ENCODE results near the gene IL18RAP. TPM values are rescaled to one million over a fixed set of nuclear protein-coding genes. Genes with fewer than 3 reads are reported as not detected.

IL18RAP gene
- total RNA-seq, 1 experiment from 2014 or later, result not detected

DNA sequence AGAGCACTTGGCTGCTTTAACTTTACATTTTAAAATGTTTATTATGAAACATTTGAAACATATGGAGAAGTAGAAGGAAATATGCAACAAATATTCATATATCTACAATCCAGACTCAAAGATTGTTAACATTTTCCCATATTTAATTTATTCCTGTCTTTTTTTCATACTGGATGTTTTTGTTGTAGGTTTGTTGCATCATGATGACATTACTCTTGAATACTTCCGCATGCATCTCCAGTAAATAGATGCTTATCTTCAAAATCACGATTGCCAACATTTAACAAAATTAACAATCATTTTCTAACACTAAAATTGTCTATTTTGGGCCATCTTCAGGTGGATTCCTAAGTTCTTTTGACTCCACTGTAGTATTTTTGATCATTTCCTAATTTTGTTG is 21.1 kb upstream of the IL18RAP start:
- no peak overlapping the region for H3K4me3 Mint-ChIP-seq
- ATAC-seq (no peak), DNase-seq (ENCODE audit: low spot score) (no peak)
- H3K27ac Mint-ChIP-seq, result no peak overlapping the region
- no peaks in the 10 kb centered on the region; the same call in 1 of the 2 replicates for H3K27me3 Mint-ChIP-seq (ENCODE audit: low read depth)
- no peaks in the 10 kb centered on the region for H3K36me3 Mint-ChIP-seq
- TF ChIP-seq NFYB (CRISPR knock-in tag; conservative IDR thresholded peaks at IDR 0.05; ENCODE audit: low read depth) (no peak), ZNF317 (CRISPR knock-in tag; IDR thresholded peaks at IDR 0.05; ENCODE audit: borderline replicate concordance, low read depth) (no peak), GRHL2 (CRISPR knock-in tag; IDR thresholded peaks at IDR 0.05; ENCODE audit: insufficient replicate concordance, severe bottlenecking) (no peak), CREB1 (CRISPR knock-in tag; IDR thresholded peaks at IDR 0.05) (no peak)
- TF ChIP-seq, protein P1, sequence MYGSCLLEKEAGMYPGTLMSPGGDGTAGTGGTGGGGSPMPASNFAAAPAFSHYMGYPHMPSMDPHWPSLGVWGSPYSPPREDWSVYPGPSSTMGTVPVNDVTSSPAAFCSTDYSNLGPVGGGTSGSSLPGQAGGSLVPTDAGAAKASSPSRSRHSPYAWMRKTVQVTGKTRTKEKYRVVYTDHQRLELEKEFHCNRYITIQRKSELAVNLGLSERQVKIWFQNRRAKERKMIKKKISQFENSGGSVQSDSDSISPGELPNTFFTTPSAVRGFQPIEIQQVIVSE (CRISPR knock-in tag; IDR thresholded peaks at IDR 0.05; ENCODE audit: borderline replicate concordance), result no peak
- no peaks in the 10 kb centered on the region for H3K9me3 Mint-ChIP-seq
- H3K4me1 Mint-ChIP-seq, result no peaks in the 10 kb centered on the region
- CTCF ChIA-PET, result no interaction called here
- POLR2A ChIA-PET, result no interaction called here

DNA sequence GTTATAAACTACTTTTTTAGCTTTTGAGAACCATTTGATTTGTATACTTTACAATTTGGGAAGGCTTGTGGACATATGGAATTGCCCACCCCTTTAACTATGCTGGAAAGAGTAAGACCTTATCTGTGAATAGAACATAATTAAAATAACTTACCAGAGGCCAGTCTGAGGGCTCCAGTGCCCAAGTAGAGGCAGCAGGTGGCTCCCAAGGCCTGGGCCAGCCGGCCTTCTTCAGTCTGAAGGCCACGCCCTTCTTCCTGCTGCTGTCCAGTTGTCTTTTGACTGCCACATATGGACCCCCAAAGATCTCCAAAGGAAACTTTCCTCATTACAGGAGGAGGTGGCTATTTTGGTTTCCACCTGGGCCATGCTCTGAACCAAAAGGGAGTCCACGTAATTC is 12.0 kb upstream of the IL18RAP start:
- Mint-ChIP-seq H3K27ac (no peak overlapping the region), H3K27me3 (ENCODE audit: low read depth) (peaks cover 6% of the 10 kb centered on the region), H3K4me3 (no peak overlapping the region), H3K4me1 (no peaks in the 10 kb centered on the region), H3K36me3 (peaks cover 42% of the 10 kb centered on the region), H3K9me3 (peaks cover 75% of the 10 kb centered on the region)
- ChIA-PET CTCF (no interaction called here), POLR2A (no interaction called here)
- TF ChIP-seq PRRX2 (CRISPR knock-in tag; IDR thresholded peaks at IDR 0.05) (no peak), TCF7 (CRISPR knock-in tag; IDR thresholded peaks at IDR 0.05; ENCODE audit: low read depth) (no peak), NR2C2 (CRISPR knock-in tag; IDR thresholded peaks at IDR 0.05) (no peak), ZBTB21 (CRISPR knock-in tag; IDR thresholded peaks at IDR 0.05; ENCODE audit: borderline replicate concordance) (no peak), IRF2 (CRISPR knock-in tag; IDR thresholded peaks at IDR 0.05; ENCODE audit: borderline replicate concordance, low read depth) (no peak), OVOL2 (CRISPR knock-in tag; IDR thresholded peaks at IDR 0.05; ENCODE audit: borderline replicate concordance) (no peak), EMX1 (CRISPR knock-in tag; IDR thresholded peaks at IDR 0.05) (no peak)
- TF ChIP-seq, protein P2, sequence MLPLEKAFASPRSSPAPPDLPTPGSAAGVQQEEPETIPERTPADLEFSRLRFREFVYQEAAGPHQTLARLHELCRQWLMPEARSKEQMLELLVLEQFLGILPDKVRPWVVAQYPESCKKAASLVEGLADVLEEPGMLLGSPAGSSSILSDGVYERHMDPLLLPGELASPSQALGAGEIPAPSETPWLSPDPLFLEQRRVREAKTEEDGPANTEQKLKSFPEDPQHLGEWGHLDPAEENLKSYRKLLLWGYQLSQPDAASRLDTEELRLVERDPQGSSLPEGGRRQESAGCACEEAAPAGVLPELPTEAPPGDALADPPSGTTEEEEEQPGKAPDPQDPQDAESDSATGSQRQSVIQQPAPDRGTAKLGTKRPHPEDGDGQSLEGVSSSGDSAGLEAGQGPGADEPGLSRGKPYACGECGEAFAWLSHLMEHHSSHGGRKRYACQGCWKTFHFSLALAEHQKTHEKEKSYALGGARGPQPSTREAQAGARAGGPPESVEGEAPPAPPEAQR (CRISPR knock-in tag; IDR thresholded peaks at IDR 0.05), result no peak
- TF ChIP-seq, protein P3, sequence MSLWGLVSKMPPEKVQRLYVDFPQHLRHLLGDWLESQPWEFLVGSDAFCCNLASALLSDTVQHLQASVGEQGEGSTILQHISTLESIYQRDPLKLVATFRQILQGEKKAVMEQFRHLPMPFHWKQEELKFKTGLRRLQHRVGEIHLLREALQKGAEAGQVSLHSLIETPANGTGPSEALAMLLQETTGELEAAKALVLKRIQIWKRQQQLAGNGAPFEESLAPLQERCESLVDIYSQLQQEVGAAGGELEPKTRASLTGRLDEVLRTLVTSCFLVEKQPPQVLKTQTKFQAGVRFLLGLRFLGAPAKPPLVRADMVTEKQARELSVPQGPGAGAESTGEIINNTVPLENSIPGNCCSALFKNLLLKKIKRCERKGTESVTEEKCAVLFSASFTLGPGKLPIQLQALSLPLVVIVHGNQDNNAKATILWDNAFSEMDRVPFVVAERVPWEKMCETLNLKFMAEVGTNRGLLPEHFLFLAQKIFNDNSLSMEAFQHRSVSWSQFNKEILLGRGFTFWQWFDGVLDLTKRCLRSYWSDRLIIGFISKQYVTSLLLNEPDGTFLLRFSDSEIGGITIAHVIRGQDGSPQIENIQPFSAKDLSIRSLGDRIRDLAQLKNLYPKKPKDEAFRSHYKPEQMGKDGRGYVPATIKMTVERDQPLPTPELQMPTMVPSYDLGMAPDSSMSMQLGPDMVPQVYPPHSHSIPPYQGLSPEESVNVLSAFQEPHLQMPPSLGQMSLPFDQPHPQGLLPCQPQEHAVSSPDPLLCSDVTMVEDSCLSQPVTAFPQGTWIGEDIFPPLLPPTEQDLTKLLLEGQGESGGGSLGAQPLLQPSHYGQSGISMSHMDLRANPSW (CRISPR knock-in tag; conservative IDR thresholded peaks at IDR 0.05; ENCODE audit: low read depth), result no peak
- ATAC-seq, result no peak
- no peak for DNase-seq (ENCODE audit: low spot score)

DNA sequence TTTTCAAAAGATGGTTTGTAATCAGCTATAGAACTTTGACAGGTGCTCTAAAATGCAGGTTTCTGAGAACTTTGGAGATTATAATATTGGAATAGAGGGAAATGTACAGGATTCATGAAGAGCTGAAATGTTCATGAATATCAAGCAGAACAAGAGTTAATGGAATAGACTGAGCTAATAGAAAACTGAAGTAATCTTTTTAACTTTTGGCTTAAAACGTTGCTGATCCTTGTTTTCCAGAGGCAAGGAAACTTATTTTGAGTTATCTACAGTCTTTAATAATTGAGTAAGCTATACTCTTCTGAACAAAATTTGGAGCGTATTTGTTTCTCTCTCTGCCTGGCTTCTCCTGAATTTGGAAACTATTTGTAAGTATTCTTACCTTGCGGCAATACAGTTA is 10.8 kb upstream of the IL18RAP start:
- no peak for ATAC-seq
- ChIA-PET CTCF (no interaction called here), POLR2A (no interaction called here)
- Mint-ChIP-seq H3K27ac (no peak overlapping the region), H3K4me1 (no peaks in the 10 kb centered on the region), H3K27me3 (ENCODE audit: low read depth) (peaks cover 10% of the 10 kb centered on the region), H3K9me3 (peaks cover 87% of the 10 kb centered on the region), H3K36me3 (peaks cover 42% of the 10 kb centered on the region), H3K4me3 (no peak overlapping the region)
- DNase-seq (ENCODE audit: low spot score), result no peak
- no peak for TF ChIP-seq ZNF416 (CRISPR knock-in tag; IDR thresholded peaks at IDR 0.05)
- TF ChIP-seq, protein P4, sequence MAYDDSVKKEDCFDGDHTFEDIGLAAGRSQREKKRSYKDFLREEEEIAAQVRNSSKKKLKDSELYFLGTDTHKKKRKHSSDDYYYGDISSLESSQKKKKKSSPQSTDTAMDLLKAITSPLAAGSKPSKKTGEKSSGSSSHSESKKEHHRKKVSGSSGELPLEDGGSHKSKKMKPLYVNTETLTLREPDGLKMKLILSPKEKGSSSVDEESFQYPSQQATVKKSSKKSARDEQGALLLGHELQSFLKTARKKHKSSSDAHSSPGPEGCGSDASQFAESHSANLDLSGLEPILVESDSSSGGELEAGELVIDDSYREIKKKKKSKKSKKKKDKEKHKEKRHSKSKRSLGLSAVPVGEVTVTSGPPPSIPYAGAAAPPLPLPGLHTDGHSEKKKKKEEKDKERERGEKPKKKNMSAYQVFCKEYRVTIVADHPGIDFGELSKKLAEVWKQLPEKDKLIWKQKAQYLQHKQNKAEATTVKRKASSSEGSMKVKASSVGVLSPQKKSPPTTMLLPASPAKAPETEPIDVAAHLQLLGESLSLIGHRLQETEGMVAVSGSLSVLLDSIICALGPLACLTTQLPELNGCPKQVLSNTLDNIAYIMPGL (CRISPR knock-in tag; IDR thresholded peaks at IDR 0.05), result no peak
- TF ChIP-seq, protein P3 (CRISPR knock-in tag; conservative IDR thresholded peaks at IDR 0.05; ENCODE audit: low read depth), result no peak
- TF ChIP-seq, protein P5, sequence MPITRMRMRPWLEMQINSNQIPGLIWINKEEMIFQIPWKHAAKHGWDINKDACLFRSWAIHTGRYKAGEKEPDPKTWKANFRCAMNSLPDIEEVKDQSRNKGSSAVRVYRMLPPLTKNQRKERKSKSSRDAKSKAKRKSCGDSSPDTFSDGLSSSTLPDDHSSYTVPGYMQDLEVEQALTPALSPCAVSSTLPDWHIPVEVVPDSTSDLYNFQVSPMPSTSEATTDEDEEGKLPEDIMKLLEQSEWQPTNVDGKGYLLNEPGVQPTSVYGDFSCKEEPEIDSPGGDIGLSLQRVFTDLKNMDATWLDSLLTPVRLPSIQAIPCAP (CRISPR knock-in tag; IDR thresholded peaks at IDR 0.05), result no peak
- TF ChIP-seq, protein P6, sequence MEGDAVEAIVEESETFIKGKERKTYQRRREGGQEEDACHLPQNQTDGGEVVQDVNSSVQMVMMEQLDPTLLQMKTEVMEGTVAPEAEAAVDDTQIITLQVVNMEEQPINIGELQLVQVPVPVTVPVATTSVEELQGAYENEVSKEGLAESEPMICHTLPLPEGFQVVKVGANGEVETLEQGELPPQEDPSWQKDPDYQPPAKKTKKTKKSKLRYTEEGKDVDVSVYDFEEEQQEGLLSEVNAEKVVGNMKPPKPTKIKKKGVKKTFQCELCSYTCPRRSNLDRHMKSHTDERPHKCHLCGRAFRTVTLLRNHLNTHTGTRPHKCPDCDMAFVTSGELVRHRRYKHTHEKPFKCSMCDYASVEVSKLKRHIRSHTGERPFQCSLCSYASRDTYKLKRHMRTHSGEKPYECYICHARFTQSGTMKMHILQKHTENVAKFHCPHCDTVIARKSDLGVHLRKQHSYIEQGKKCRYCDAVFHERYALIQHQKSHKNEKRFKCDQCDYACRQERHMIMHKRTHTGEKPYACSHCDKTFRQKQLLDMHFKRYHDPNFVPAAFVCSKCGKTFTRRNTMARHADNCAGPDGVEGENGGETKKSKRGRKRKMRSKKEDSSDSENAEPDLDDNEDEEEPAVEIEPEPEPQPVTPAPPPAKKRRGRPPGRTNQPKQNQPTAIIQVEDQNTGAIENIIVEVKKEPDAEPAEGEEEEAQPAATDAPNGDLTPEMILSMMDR (IDR thresholded peaks at IDR 0.05), result no peak
- TF ChIP-seq FOXK1 (CRISPR knock-in tag; IDR thresholded peaks at IDR 0.05), result no peak
- no peak for TF ChIP-seq NR2C2 (CRISPR knock-in tag; IDR thresholded peaks at IDR 0.05)
- TF ChIP-seq CBFB (CRISPR knock-in tag; IDR thresholded peaks at IDR 0.05; ENCODE audit: low read depth), result no peak

All from WTC11 (cell line).